HepG2 (cell line): Measurements from ENCODE around the gene ABCF1. TPM values are rescaled to one million over a fixed set of nuclear protein-coding genes. Genes with fewer than 3 reads are reported as not detected.
A peak's percentile ranks its signal among the peaks of the same experiment; 100 is the strongest.

Source experiments
- AHR ChIP-seq: IDR thresholded peaks from 2 replicates; pipeline ENCODE4 v1.6.1; 2018; ENCODE audit warnings: missing genetic modification reagents, missing compliant biosample characterization
- ARNT ChIP-seq: fragments of 450-650 bp; IDR thresholded peaks from 2 replicates; pipeline ENCODE4 v1.6.1; 2017
- BATF2 ChIP-seq: sonication (generic); formaldehyde crosslinking; IDR thresholded peaks from 2 replicates; pipeline ENCODE4 v1.8.0; 2022; ENCODE audit warnings: mild to moderate bottlenecking, missing genetic modification reagents, moderate library complexity
- FLYWCH1 ChIP-seq: sonication (generic); formaldehyde crosslinking; IDR thresholded peaks from 2 replicates; pipeline ENCODE4 v1.8.1; 2023; ENCODE audit warnings: mild to moderate bottlenecking, missing genetic modification reagents
- HDAC2 ChIP-seq: sonication (generic); formaldehyde crosslinking; IDR thresholded peaks from 2 replicates; pipeline ENCODE4 v1.4.0; 2020; ENCODE audit warnings: missing genetic modification reagents
- JARID2 ChIP-seq: sonication (generic); formaldehyde crosslinking; IDR thresholded peaks from 2 replicates; pipeline ENCODE4 v1.8.1; 2023; ENCODE audit warnings: missing genetic modification reagents, inconsistent platforms; ENCODE audit not compliant: insufficient replicate concordance
- KLF12 ChIP-seq: sonication (generic); formaldehyde crosslinking; IDR thresholded peaks from 2 replicates; pipeline ENCODE4 v1.4.0; 2020; ENCODE audit warnings: missing genetic modification reagents, borderline replicate concordance
- KMT2B ChIP-seq: IDR thresholded peaks from 2 replicates; pipeline ENCODE4 v1.6.1; 2016; ENCODE audit warnings: missing genetic modification reagents, missing compliant biosample characterization
- MTA1 ChIP-seq: sonication (generic); formaldehyde crosslinking; IDR thresholded peaks from 2 replicates; pipeline ENCODE4 v1.4.0; 2020; ENCODE audit warnings: missing genetic modification reagents, mild to moderate bottlenecking, borderline replicate concordance
- NR3C1 ChIP-seq: sonication (generic); formaldehyde crosslinking; IDR thresholded peaks from 2 replicates; pipeline ENCODE4 v1.4.0; 2020; ENCODE audit warnings: missing genetic modification reagents
- RFX1 ChIP-seq: fragments of 450-650 bp; IDR thresholded peaks from 2 replicates; pipeline ENCODE4 v1.6.1; 2017
- ZC3H4 ChIP-seq: sonication (generic); formaldehyde crosslinking; IDR thresholded peaks from 2 replicates; pipeline ENCODE4 v1.4.0; 2020; ENCODE audit warnings: missing genetic modification reagents, borderline replicate concordance
- ZFX ChIP-seq: sonication (generic); formaldehyde crosslinking; IDR thresholded peaks from 2 replicates; pipeline ENCODE4 v1.4.0; 2020; ENCODE audit warnings: mild to moderate bottlenecking, low read depth, missing genetic modification reagents, moderate library complexity
- ZNF33A ChIP-seq: sonication (generic); formaldehyde crosslinking; IDR thresholded peaks from 2 replicates; pipeline ENCODE4 v1.5.1; 2020; ENCODE audit warnings: missing genetic modification reagents, mild to moderate bottlenecking, moderate library complexity, borderline replicate concordance
- ZNF383 ChIP-seq: sonication (generic); formaldehyde crosslinking; IDR thresholded peaks from 2 replicates; pipeline ENCODE4 v1.4.0; 2020; ENCODE audit warnings: missing genetic modification reagents, mild to moderate bottlenecking, borderline replicate concordance
- ZNF713 ChIP-seq: sonication (generic); formaldehyde crosslinking; IDR thresholded peaks from 2 replicates; pipeline ENCODE4 v1.4.0; 2020; ENCODE audit warnings: mild to moderate bottlenecking, missing genetic modification reagents
- ZNF878 ChIP-seq: sonication (generic); formaldehyde crosslinking; IDR thresholded peaks from 2 replicates; pipeline ENCODE4 v1.8.1; 2023; ENCODE audit warnings: mild to moderate bottlenecking, missing genetic modification reagents, moderate library complexity
- polyA plus RNA-seq, 8 experiments: library from polyadenylated mRNA; depleted of rRNA in 3 of 8; stranded (reverse) in 7 of 8; unstranded in 1 of 8; fragments of >200 nt; fragmentation: Illumina TruSeq in 4 of 8; extraction: Trizol in 4 of 8; gene quantifications; 2 replicates each; pipeline versions ENCODE4 v1.2.1 to v1.2.3, GENCODE V29; 2011 to 2016; ENCODE audit warnings: low read depth in 4 of 8, missing spikeins in 1 of 8, mixed read lengths in 1 of 8; ENCODE audit not compliant: insufficient read depth in 1 of 8
- total RNA-seq, 5 experiments: library from RNA; depleted of rRNA; stranded (reverse); fragments of >200 nt; fragmentation: Illumina TruSeq; extraction: Trizol; gene quantifications; 2 replicates each; pipeline ENCODE4 v1.2.3, GENCODE V29; 2016; ENCODE audit warnings: low read depth in 1 of 5
- TF ChIP-seq, protein P1 (sequence below): sonication (generic); formaldehyde crosslinking; IDR thresholded peaks from 2 replicates; pipeline ENCODE4 v1.4.0; 2020; ENCODE audit warnings: missing genetic modification reagents
- TF ChIP-seq, protein P2 (sequence below): sonication (generic); formaldehyde crosslinking; IDR thresholded peaks from 2 replicates; pipeline ENCODE4 v1.4.0; 2020; ENCODE audit warnings: missing genetic modification reagents, mild to moderate bottlenecking, borderline replicate concordance
- TF ChIP-seq, protein P3 (sequence below): sonication (generic); formaldehyde crosslinking; IDR thresholded peaks from 2 replicates; pipeline ENCODE4 v1.5.0; 2020; ENCODE audit warnings: mild to moderate bottlenecking, missing genetic modification reagents

The ABCF1 gene
- total and polyA plus RNA-seq, 2 of the 13 experiments (the other 11 are each of a cell fraction or from before 2014, with no cell fraction given) = 25.4 to 98.9 TPM

DNA sequence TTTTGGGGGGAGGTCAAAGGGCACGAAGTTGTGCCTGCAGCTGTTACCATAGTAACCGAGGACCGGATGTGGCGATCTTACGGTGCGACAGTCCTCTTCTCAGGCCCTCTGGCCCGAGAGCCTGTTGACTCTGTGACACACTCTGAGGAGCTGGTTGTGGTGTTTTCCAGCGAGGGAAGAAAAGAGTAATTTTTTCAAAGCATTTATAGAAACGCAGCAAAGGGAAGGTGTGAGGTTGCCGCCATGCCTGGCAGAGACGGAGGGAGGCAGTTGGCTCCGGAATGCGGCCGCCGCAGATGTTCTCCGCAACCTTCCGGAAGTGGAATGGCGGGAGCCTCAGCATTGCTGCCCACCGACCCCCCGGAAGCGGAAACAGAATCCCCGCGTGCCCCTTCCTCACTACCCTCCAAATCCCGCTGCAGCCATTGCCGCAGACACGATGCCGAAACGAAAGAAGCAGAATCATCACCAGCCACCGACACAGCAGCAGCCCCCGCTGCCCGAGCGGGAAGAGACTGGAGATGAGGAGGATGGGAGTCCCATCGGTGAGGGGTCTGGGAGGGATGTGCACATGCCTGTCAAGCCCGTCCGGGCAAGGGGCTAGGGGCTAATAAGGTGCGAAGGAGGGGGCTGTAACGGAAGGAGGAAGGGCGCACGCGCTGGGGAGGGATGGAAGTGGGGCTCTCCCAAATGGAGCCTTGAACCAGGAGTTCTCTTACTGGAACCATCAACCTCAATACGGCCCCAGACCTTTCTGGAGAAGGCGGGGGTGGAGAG is 14.1 kb upstream of the ABCF1 start, which contains the start of gene PRR3 (continued):
- TF ChIP-seq BATF2 (CRISPR knock-in tag) = peak; percentile 91; the same call in 1 of the 2 replicates
- TF ChIP-seq, protein P1, sequence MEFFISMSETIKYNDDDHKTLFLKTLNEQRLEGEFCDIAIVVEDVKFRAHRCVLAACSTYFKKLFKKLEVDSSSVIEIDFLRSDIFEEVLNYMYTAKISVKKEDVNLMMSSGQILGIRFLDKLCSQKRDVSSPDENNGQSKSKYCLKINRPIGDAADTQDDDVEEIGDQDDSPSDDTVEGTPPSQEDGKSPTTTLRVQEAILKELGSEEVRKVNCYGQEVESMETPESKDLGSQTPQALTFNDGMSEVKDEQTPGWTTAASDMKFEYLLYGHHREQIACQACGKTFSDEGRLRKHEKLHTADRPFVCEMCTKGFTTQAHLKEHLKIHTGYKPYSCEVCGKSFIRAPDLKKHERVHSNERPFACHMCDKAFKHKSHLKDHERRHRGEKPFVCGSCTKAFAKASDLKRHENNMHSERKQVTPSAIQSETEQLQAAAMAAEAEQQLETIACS (CRISPR knock-in tag) = no peak
- TF ChIP-seq ZFX (CRISPR knock-in tag) = peak; percentile 93
- TF ChIP-seq KLF12 = no peak
- TF ChIP-seq, protein P2, sequence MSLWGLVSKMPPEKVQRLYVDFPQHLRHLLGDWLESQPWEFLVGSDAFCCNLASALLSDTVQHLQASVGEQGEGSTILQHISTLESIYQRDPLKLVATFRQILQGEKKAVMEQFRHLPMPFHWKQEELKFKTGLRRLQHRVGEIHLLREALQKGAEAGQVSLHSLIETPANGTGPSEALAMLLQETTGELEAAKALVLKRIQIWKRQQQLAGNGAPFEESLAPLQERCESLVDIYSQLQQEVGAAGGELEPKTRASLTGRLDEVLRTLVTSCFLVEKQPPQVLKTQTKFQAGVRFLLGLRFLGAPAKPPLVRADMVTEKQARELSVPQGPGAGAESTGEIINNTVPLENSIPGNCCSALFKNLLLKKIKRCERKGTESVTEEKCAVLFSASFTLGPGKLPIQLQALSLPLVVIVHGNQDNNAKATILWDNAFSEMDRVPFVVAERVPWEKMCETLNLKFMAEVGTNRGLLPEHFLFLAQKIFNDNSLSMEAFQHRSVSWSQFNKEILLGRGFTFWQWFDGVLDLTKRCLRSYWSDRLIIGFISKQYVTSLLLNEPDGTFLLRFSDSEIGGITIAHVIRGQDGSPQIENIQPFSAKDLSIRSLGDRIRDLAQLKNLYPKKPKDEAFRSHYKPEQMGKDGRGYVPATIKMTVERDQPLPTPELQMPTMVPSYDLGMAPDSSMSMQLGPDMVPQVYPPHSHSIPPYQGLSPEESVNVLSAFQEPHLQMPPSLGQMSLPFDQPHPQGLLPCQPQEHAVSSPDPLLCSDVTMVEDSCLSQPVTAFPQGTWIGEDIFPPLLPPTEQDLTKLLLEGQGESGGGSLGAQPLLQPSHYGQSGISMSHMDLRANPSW (CRISPR knock-in tag) = peak; percentile 64
- TF ChIP-seq FLYWCH1 = peak; percentile 95
- TF ChIP-seq, protein P3, sequence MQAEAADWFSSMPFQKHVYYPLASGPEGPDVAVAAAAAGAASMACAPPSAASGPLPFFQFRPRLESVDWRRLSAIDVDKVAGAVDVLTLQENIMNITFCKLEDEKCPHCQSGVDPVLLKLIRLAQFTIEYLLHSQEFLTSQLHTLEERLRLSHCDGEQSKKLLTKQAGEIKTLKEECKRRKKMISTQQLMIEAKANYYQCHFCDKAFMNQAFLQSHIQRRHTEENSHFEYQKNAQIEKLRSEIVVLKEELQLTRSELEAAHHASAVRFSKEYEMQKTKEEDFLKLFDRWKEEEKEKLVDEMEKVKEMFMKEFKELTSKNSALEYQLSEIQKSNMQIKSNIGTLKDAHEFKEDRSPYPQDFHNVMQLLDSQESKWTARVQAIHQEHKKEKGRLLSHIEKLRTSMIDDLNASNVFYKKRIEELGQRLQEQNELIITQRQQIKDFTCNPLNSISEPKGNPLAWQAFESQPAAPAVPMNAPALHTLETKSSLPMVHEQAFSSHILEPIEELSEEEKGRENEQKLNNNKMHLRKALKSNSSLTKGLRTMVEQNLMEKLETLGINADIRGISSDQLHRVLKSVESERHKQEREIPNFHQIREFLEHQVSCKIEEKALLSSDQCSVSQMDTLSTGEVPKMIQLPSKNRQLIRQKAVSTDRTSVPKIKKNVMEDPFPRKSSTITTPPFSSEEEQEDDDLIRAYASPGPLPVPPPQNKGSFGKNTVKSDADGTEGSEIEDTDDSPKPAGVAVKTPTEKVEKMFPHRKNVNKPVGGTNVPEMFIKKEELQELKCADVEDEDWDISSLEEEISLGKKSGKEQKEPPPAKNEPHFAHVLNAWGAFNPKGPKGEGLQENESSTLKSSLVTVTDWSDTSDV (CRISPR knock-in tag) = no peak
- peak; percentile 96; the same call in 1 of the 2 replicates for TF ChIP-seq AHR (CRISPR knock-in tag)
- 0 out of 2 replicates have a peak, but pooled peaks have one; percentile 68 for TF ChIP-seq ZC3H4 (CRISPR knock-in tag)
- TF ChIP-seq RFX1 = peak; percentile 92
- no peak for TF ChIP-seq NR3C1 (CRISPR knock-in tag)
- TF ChIP-seq HDAC2 (CRISPR knock-in tag) = peak; percentile 57
- TF ChIP-seq ZNF713 (CRISPR knock-in tag) = no peak
- TF ChIP-seq JARID2 (CRISPR knock-in tag) = no peak
- TF ChIP-seq KMT2B (CRISPR knock-in tag) = peak; percentile 97
- 0 out of 2 replicates have a peak, but pooled peaks have one; percentile 27 for TF ChIP-seq ZNF33A (CRISPR knock-in tag)
- peak; percentile 94; the same call in 1 of the 2 replicates for TF ChIP-seq MTA1 (CRISPR knock-in tag)
- no peak for TF ChIP-seq ARNT
- TF ChIP-seq ZNF878 (CRISPR knock-in tag) = peak; percentile 36
- no peak; the same call in 1 of the 2 replicates for TF ChIP-seq ZNF383
